Right ventricle myocardium inferior (tissue), 1 donor: ENCODE results near the gene SCAPER. TPM values are rescaled to one million over a fixed set of nuclear protein-coding genes. Genes with fewer than 3 reads are reported as not detected.
A peak's percentile ranks its signal among the peaks of the same experiment; 100 is the strongest.
"Not testable (repeated sequence)": the region's sequence is repeated elsewhere in the genome, so short reads cannot be mapped to it uniquely, and the experiment has no call there.

Source experiments
- ATAC-seq: fragments of 200-7000 bp; cut with Tn5 transposase; one replicate; pipeline ENCODE4 v1.9.1; 2020; ENCODE audit warnings: mild to moderate bottlenecking, moderate library complexity
- DNase-seq: peaks from one replicate; pipeline ENCODE4 v3.0.0; 2021; ENCODE audit errors: missing footprints
- intact Hi-C: fragments of 100-400 bp; cut with DNase I; formaldehyde crosslinking; loops from one replicate; pipeline ENCODE4 v1.11.0; 2022
- total RNA-seq: library from RNA; stranded (reverse); fragmentation: NEBNext Ultra II Directional; extraction: Animal tissue kit (Norgen Biotek cat#: 25700); gene quantifications from one replicate; pipeline ENCODE4 v1.2.1, GENCODE V29; 2021
- donor health status: DM: no; HTN: yes; CAD: no; lungs with severe emphysema.

The SCAPER gene
- total RNA-seq, 1 donor from 2014 or later, result 47.6 TPM

DNA sequence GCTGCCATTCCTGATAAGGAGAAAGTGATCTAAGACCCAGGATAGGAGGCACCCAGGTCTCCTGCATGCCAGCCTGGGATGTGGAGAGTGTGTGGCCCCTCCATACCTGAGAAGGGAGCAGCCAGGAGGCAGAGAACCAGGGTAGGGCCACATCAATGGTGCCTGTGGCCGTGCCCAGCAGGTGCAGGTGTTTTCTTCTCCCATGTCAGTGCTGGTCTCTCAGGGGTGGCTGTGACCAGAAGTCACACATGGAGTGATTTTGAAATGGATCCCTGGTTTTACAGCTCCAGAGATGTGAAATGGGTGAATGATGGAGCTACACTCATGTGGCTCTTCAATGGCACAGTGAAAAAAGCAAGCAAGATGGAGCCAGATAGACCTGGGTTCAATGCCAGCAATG is 571.8 kb downstream of the SCAPER start:
- intact Hi-C loops, result no loop called here
- ATAC-seq (no peak), DNase-seq (no peak)

DNA sequence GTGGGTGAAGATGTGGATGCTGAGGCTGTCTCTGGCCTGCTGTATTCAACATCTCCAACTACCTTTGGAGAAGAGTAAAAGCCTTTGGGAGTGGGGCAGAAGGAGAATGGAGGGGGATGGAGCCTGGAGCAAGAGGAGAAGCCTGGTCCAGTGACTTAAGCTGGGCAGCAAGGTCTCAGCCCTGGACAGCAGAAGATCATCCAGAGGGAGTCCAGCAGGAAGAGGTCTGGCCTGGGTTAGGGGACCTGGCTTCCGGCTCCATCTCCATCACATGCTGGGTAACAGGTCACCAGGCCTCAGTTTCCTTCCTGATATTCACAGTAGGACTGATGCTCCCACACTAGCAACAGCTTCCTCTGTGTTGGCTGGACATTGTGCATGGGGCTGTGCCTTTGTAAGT is 572.3 kb downstream of the SCAPER start:
- intact Hi-C loops, result no loop called here
- DNase-seq (no peak), ATAC-seq (no peak)

DNA sequence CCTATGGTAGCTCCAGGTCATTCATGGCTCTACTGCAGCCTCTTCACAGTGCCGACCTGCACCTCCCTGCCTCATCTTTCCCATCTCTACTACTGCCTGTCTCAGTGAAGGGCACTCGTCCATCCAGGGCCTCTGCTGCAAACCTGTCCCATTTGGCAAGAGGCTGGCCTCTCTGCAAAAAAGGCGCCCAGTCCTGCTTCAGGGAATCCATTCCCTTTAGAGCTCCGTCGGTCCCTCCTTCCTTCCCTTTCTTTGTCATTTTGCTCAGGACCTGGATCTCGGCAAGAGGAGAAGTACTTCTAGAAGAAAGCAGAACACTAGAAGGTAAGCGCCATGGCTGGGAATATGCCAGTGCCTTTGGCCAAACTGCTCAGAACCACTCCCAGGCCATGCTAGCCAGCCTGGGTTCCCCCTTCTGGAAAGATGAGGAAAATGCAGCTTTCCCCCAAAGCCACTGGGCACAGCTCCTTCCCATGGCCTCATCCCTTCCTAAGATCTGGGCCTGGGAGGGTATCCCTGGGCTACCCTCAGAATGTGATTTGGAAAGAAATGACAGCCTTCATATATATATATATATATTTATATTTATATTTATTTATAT is 575.0 kb downstream of the SCAPER start:
- DNase-seq (no peak), ATAC-seq (peak; percentile 82)
- intact Hi-C loops, result loop anchor here (2.0 kb wide), 1 partner anchor 139 kb away; no protein-coding TSS in a partner anchor

GRCh38 chr15:76328958-76329357 is 576.2 kb downstream of the SCAPER start:
- ATAC-seq, result no peak
- intact Hi-C loops, result loop anchor here (2.0 kb wide), 2 partner anchors 94 to 132 kb away; no protein-coding TSS in a partner anchor

GRCh38 chr15:76328106-76328696 is 576.9 kb downstream of the SCAPER start:
- intact Hi-C loops, result loop anchor here (2.0 kb wide), 2 partner anchors 93 to 131 kb away; no protein-coding TSS in a partner anchor
- ATAC-seq (no peak), DNase-seq (no peak)

More at GRCh38 chr15:76328958-76329357, 576.2 kb downstream of the SCAPER start:
- no peak for DNase-seq

GRCh38 chr15:76327191-76328105 is 577.7 kb downstream of the SCAPER start:
- intact Hi-C loops, result loop anchor here (2.0 kb wide), 2 partner anchors 93 to 131 kb away; no protein-coding TSS in a partner anchor
- ATAC-seq (peak; percentile 83), DNase-seq (no peak)

DNA sequence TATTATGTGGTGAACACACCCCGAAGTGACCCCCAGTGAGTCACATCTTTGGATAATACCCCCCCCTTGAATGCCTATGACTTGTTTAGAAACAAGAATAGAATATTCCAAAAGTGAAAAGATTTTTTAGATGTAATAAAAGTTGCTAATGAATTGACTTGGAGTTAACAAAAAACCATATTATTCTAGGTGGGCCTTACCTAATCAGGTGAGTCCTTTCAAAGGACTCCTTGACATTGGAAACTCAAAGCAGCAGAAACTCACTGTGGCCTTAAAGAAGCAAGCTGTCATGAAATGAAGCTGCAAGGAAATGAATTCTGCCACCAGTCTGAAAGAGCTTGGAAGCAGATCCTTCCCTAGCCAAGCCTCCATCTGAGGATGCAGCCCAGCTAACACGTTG is 579.4 kb downstream of the SCAPER start:
- no peak for DNase-seq
- intact Hi-C loops, result no loop called here
- no peak for ATAC-seq

DNA sequence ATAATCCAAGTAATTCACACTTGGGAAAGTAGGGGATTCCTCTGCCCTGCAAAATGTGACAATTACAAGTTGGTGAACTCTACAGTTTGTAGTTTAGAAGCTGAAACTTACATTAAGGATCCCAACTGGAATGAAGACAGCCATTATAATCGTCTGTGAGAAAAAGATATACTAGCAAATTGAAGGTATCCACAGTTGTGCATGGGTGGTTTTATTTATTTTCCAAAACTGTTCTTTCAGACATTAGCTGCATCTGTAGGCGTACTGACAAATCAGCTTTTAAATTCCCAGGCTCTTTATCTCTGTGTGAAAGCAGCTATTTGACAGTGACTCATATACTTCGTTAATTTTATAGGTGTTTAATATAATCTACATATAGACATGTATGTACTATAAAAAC is 581.1 kb downstream of the SCAPER start:
- DNase-seq (no peak), ATAC-seq (no peak)
- intact Hi-C loops, result no loop called here

DNA sequence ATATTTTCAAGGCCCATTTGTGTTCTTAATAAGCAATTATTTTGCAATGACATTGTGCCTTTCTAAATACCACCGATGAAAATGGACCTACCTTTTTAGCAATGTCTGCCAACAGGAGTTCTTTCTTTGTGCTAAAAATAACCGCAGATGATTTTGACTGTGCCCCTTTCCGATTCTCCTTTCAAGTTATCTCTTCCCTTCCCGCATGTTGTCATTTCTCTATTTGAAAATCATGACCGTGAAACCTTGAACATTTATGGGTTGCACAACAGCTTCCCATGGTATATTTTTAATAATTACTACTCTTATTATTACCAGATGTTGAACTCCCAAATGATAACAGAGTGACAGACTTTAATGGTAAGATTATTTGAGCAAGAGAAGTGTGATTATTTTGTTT is 583.5 kb downstream of the SCAPER start:
- ATAC-seq (no peak), DNase-seq (no peak)
- intact Hi-C loops, result no loop called here

- intact Hi-C loops, result no loop called here
- no peak for DNase-seq
- ATAC-seq, result no peak
Measured at GRCh38 chr15:76321171-76321570, 584.0 kb downstream of the SCAPER start.

DNA sequence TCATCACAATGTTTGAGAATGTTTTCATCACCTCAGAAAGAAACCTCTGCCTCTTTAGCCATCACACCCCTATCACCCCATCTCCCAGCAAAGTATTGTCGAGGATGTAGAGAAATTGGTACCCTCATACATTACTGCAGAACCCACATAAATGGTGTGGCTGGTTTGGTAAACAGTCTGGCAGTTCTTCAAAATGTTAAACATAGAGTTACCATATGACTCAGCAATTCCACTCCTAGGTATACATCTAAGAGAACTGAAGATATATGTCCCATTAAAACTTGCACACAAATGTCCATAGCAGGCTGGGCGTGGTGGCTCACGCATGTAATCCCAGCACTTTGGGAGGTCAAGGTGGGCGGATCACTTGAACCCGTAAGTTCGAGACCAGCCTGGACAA is 585.1 kb downstream of the SCAPER start:
- intact Hi-C loops, result no loop called here
- ATAC-seq, result no peak

GRCh38 chr15:76313731-76314130 is 591.4 kb downstream of the SCAPER start:
- intact Hi-C loops, result no loop called here
- ATAC-seq (no peak), DNase-seq (no peak)

More for the DNA sequence above, 585.1 kb downstream of the SCAPER start:
- DNase-seq, result no peak

GRCh38 chr15:76313175-76313567 is 592.0 kb downstream of the SCAPER start:
- intact Hi-C loops, ATAC-seq, DNase-seq: not testable (repeated sequence)

GRCh38 chr15:76312540-76313174 is 592.5 kb downstream of the SCAPER start:
- intact Hi-C loops, result no loop called here
- DNase-seq, result no peak
- ATAC-seq, result no peak

DNA sequence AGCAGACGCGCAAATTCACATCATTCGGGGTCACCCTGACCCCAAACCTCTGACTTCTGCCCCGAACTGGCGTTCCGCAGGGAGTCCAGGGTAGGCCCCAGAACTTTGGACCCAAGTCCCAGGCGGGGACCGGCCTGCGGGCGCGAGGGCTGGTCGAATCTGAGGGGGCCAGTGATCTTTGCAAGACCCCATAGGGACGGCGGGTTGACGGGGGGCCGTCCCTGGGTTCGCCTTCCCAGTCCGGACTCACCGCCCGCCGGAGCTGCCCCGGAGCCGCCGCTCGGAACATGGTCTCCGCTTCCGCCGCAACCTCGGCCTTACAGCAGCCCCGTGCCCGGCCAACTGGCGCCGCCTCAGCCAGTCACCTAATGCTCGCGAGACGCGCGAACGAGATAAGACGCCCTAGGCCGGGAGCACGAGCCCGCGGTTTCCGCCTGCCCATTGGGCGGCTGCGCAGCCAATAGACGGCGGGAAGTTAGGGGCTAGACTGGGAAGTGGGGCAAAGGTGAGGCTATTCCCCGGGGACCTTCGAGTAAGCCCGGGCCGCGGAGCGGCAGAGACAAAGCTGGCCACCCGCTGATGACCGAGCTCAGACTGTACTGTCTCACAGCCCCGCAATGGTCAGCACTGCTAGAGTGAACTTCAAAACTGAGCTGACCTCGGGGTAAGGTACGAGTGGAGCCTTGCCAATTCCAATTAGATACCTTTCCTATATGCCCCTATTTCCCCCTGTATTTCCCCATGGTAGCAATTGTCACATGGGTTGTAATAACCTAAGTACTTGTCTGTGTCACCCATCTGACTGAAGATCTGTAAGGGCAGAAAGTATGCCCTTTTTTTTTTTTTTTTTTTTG is 593.8 kb downstream of the SCAPER start, which contains the start of gene ETFA:
Gene ETFA (minus strand): TSS at position 370 of the 854 bp plus-strand sequence. CDS start 81 bp downstream, at position 289.
- ATAC-seq (peak; percentile 98), DNase-seq (peak; percentile 98)
- intact Hi-C loops, result no loop called here

DNA sequence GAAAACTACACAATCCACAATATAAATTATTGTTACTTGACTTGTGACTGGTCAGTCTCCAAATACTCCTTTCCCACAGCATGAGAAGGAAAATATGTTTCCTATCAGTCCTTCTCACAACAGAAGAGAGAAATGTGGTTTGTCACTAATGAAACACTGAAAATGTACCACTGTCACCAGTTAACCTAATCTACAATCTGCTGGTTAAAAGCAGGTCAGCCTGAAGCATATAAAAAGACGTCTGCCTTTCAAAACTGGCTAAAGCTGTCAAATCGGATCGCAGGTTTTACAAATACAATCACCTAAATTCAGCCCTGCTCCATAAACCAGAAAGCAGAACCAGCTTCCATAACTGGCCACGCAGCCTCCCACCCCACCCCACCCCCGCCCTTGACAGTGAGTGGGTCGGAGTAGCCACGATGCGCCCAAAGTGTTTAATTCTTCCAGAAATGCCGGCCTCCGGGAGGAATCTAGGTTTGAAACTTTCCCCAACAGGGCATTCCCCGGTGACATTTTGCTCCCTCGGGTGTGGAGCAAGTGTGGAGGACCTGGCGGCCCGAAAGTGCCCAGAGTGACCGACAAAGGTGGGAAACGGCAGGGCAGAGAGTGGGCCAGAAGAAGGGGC is 594.6 kb downstream of the SCAPER start:
- intact Hi-C loops, result no loop called here
- DNase-seq (no peak), ATAC-seq (peak; percentile 15)

GRCh38 chr15:76309601-76310330 is 595.4 kb downstream of the SCAPER start:
- intact Hi-C loops, result no loop called here
- ATAC-seq (no peak), DNase-seq (no peak)
